HEK293T (cell line): ENCODE measurements around the gene ESR1.
"Not testable (repeated sequence)": the region's sequence is repeated elsewhere in the genome, so short reads cannot be mapped to it uniquely, and the experiment has no call there.

ENCODE experiments used
- CTCF ChIA-PET: fragments of 350-600 bp; formaldehyde crosslinking; extraction: SDS; loops from one replicate; lab custom pipeline; 2021; ENCODE audit warnings: antibody characterized with exemption, inconsistent platforms; lab: Yijun Ruan, JAX
- POLR2A ChIA-PET: fragments of 350-600 bp; formaldehyde crosslinking; extraction: SDS; loops from one replicate; lab custom pipeline; 2020; ENCODE audit warnings: antibody characterized with exemption, inconsistent platforms; lab: Yijun Ruan, JAX
- DNase-seq: peaks from one replicate; pipeline ENCODE4 v3.0.0; 2012; ENCODE audit warnings: mixed read lengths; ENCODE audit errors: extremely low spot score
- ARNT ChIP-seq: fragments of 450-650 bp; IDR thresholded peaks from 2 replicates; pipeline ENCODE4 v1.6.1; 2017; ENCODE audit warnings: mild to moderate bottlenecking
- BHLHE40 ChIP-seq: fragments of 450-650 bp; IDR thresholded peaks from 2 replicates; pipeline ENCODE4 v1.6.1; 2016; ENCODE audit warnings: mild to moderate bottlenecking, moderate library complexity, borderline replicate concordance
- CTBP1 ChIP-seq: fragments of 450-650 bp; IDR thresholded peaks from 2 replicates; pipeline ENCODE4 v1.6.1; 2016; ENCODE audit warnings: borderline replicate concordance
- ELF4 ChIP-seq: fragments of 450-650 bp; IDR thresholded peaks from 2 replicates; pipeline ENCODE4 v1.6.1; 2017; ENCODE audit warnings: antibody characterized with exemption
- FOXA1 ChIP-seq: fragments of 450-650 bp; IDR thresholded peaks from 2 replicates; pipeline ENCODE4 v1.6.1; 2016; ENCODE audit warnings: mild to moderate bottlenecking
- FOXK2 ChIP-seq: fragments of 450-650 bp; IDR thresholded peaks from 2 replicates; pipeline ENCODE4 v1.6.1; 2016; ENCODE audit warnings: mild to moderate bottlenecking
- FOXM1 ChIP-seq: fragments of 450-650 bp; IDR thresholded peaks from 2 replicates; pipeline ENCODE4 v1.6.1; 2017; ENCODE audit warnings: mild to moderate bottlenecking, borderline replicate concordance
- HDGF ChIP-seq: fragments of 450-650 bp; IDR thresholded peaks from 2 replicates; pipeline ENCODE4 v1.6.1; 2017; ENCODE audit warnings: antibody characterized with exemption, borderline replicate concordance
- L3MBTL2 ChIP-seq: fragments of 450-650 bp; conservative IDR thresholded peaks from 2 replicates; pipeline ENCODE4 v1.6.1; 2016; ENCODE audit warnings: mild to moderate bottlenecking
- LEF1 ChIP-seq: fragments of 450-650 bp; IDR thresholded peaks from 2 replicates; pipeline ENCODE4 v1.6.1; 2017; ENCODE audit warnings: mild to moderate bottlenecking, borderline replicate concordance
- NFRKB ChIP-seq: fragments of 450-650 bp; IDR thresholded peaks from 2 replicates; pipeline ENCODE4 v1.6.1; 2016; ENCODE audit warnings: mild to moderate bottlenecking, moderate library complexity
- PKNOX1 ChIP-seq: fragments of 450-650 bp; IDR thresholded peaks from 2 replicates; pipeline ENCODE4 v1.6.1; 2016
- SP1 ChIP-seq: fragments of 450-650 bp; IDR thresholded peaks from 2 replicates; pipeline ENCODE4 v1.6.1; 2017
- SUZ12 ChIP-seq: fragments of 450-650 bp; IDR thresholded peaks from 2 replicates; pipeline ENCODE4 v1.6.1; 2016; ENCODE audit warnings: mild to moderate bottlenecking
- TARDBP ChIP-seq: fragments of 450-650 bp; IDR thresholded peaks from 2 replicates; pipeline ENCODE4 v1.6.1; 2016
- ZNF384 ChIP-seq: fragments of 450-650 bp; IDR thresholded peaks from 2 replicates; pipeline ENCODE4 v1.6.1; 2016

Gene ESR1

GRCh38 chr6:152026291-152026690 is 218.8 kb downstream of the ESR1 start:
- TF ChIP-seq LEF1 (no peak), NFRKB (no peak), SP1 (no peak), TARDBP (no peak), ARNT (no peak), FOXK2 (no peak), SUZ12 (no peak), FOXA1 (no peak), HDGF (no peak), BHLHE40 (no peak), PKNOX1 (no peak), L3MBTL2 (no peak), CTBP1 (no peak), ELF4 (no peak), FOXM1 (no peak), ZNF384 (no peak)
- CTCF ChIA-PET: no interaction called here
- DNase-seq: no peak
- POLR2A ChIA-PET: no interaction called here

- POLR2A ChIA-PET, CTCF ChIA-PET, DNase-seq: not testable (repeated sequence)
Measured at GRCh38 chr6:152026744-152027143, 219.3 kb downstream of the ESR1 start.

GRCh38 chr6:152033765-152034164 is 226.3 kb downstream of the ESR1 start:
- DNase-seq, CTCF ChIA-PET, POLR2A ChIA-PET: not testable (repeated sequence)

DNA sequence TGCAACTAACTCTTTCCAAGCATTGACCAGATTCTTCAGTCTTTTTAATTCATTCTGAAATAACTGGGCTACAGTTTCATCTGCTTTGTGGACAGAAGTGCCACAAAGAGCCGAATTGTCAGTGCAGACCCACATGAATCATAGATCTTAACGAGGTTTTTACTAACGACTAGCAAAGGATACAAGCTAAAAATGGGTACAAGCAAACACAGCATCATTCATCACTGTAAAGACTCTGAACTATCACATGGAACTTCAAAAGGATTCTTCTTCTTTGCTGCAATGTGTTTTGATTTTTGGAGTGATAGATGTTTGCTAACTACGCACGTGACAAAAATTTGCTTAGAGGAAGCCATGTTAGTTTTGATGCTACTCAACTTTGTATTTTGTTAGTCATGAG is 227.1 kb downstream of the ESR1 start:
- TF ChIP-seq FOXK2 (no peak), BHLHE40 (no peak), L3MBTL2 (no peak), SP1 (no peak), NFRKB (no peak), SUZ12 (no peak), TARDBP (no peak), HDGF (no peak), CTBP1 (no peak), FOXA1 (no peak)
- CTCF ChIA-PET: no interaction called here
- DNase-seq: no peak
- POLR2A ChIA-PET: no interaction called here

DNA sequence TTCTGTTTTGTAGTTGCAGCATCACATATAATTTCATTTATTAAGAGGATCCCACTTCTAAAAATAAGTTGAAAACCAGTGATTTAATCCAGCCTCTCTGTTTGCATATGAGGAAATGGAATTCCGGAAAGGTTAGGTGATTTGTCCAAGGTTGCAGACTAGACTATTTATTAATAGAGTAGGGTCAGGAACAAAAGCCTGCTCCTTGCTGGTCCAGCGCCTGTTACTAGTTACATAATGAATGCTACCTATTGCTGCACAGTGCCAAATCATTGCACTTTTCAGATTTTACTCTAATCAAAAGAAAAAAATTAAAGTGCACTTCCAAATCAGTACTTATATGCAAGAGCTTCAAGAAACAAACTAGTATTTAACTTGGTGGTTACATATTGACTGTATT is 238.6 kb downstream of the ESR1 start:
- POLR2A ChIA-PET: no interaction called here
- CTCF ChIA-PET: no interaction called here
- no peak for TF ChIP-seq ZNF384
- no peak for TF ChIP-seq PKNOX1
- no peak for TF ChIP-seq LEF1
- TF ChIP-seq ELF4: no peak
- no peak for TF ChIP-seq ARNT
- TF ChIP-seq NFRKB: no peak
- TF ChIP-seq SUZ12: no peak
- no peak for TF ChIP-seq TARDBP
- no peak for DNase-seq

GRCh38 chr6:152048921-152049320 is 241.4 kb downstream of the ESR1 start:
- TF ChIP-seq SP1 (no peak), TARDBP (no peak), L3MBTL2 (no peak), NFRKB (no peak), SUZ12 (no peak), LEF1 (no peak), CTBP1 (no peak), FOXK2 (no peak), ARNT (no peak), ELF4 (no peak), HDGF (no peak), FOXA1 (no peak), PKNOX1 (no peak), ZNF384 (no peak), BHLHE40 (no peak), FOXM1 (no peak)
- POLR2A ChIA-PET: no interaction called here
- DNase-seq: no peak
- CTCF ChIA-PET: no interaction called here

- TF ChIP-seq SUZ12 (no peak), L3MBTL2 (no peak), PKNOX1 (no peak), FOXK2 (no peak), TARDBP (no peak), SP1 (no peak), BHLHE40 (no peak), FOXM1 (no peak), NFRKB (no peak), ARNT (no peak), FOXA1 (no peak), HDGF (no peak), ZNF384 (no peak), LEF1 (no peak), CTBP1 (no peak), ELF4 (no peak)
- no peak for DNase-seq
- ChIA-PET CTCF (no interaction called here), POLR2A (no interaction called here)
Measured at GRCh38 chr6:152049502-152049901, 242.0 kb downstream of the ESR1 start.
